HEK293 (cell line): Measurements from ENCODE around the gene KLHL36.

ENCODE experiments used
- ZSCAN30 ChIP-seq: fragments of 450-650 bp; IDR thresholded peaks from 2 replicates; pipeline ENCODE4 v1.5.1; 2018; ENCODE audit warnings: missing biosample characterization, mild to moderate bottlenecking, missing genetic modification characterization, moderate library complexity
- ZXDB ChIP-seq: fragments of 450-650 bp; formaldehyde crosslinking; IDR thresholded peaks from 2 replicates; pipeline ENCODE4 v1.5.1; 2016; ENCODE audit warnings: missing biosample characterization, missing genetic modification characterization
- TF ChIP-seq, protein P1 (sequence below): fragments of 450-650 bp; formaldehyde crosslinking; IDR thresholded peaks from 2 replicates; pipeline ENCODE4 v1.5.1; 2016; ENCODE audit warnings: missing biosample characterization, missing genetic modification characterization

DNA sequence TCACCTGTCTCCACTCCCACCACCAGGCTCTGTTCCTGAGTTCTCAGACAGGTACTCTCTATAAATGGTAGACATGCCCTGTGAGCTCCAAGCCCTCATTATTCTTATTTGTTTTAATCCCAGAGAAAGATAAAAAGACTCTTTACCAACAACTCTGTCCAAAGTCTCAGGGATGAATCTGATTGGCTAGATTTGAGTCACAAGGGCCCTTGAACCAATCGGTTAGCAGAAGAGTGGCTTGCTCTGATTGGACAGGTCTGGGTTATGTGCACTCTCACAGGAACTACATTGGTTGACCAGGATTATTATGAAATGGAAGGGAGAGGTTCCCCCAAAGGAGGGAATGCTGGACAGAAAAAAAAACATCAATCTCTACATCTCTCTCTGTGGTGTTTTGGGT is 37.9 kb upstream of the KLHL36 start:
- TF ChIP-seq, protein P1, sequence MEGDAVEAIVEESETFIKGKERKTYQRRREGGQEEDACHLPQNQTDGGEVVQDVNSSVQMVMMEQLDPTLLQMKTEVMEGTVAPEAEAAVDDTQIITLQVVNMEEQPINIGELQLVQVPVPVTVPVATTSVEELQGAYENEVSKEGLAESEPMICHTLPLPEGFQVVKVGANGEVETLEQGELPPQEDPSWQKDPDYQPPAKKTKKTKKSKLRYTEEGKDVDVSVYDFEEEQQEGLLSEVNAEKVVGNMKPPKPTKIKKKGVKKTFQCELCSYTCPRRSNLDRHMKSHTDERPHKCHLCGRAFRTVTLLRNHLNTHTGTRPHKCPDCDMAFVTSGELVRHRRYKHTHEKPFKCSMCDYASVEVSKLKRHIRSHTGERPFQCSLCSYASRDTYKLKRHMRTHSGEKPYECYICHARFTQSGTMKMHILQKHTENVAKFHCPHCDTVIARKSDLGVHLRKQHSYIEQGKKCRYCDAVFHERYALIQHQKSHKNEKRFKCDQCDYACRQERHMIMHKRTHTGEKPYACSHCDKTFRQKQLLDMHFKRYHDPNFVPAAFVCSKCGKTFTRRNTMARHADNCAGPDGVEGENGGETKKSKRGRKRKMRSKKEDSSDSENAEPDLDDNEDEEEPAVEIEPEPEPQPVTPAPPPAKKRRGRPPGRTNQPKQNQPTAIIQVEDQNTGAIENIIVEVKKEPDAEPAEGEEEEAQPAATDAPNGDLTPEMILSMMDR (tag by site-specific recombination) = no peak
- TF ChIP-seq ZXDB (tag by site-specific recombination) (no peak), ZSCAN30 (tag by site-specific recombination) (no peak)
